Activated naive CD8-positive, alpha-beta T cell treated with anti-CD3 and anti-CD28 coated beads for 36 hours (primary cell): ENCODE results near the gene PDE8B. TPM values are rescaled to one million over a fixed set of nuclear protein-coding genes. Genes with fewer than 3 reads are reported as not detected.
"Not testable (repeated sequence)": the region's sequence is repeated elsewhere in the genome, so short reads cannot be mapped to it uniquely, and the experiment has no call there.

Experiments
- DNase-seq: peaks from one replicate; pipeline ENCODE4 v3.0.0; 2021
- H3K27ac Mint-ChIP-seq: one replicate; pipeline ENCODE4 v1.8.0; 2022; ENCODE audit warnings: mild to moderate bottlenecking, moderate library complexity, mixed read lengths
- H3K27me3 Mint-ChIP-seq: one replicate; pipeline ENCODE4 v1.8.0; 2022; ENCODE audit warnings: mild to moderate bottlenecking, mixed read lengths
- H3K36me3 Mint-ChIP-seq: one replicate; pipeline ENCODE4 v1.8.0; 2021; ENCODE audit warnings: mild to moderate bottlenecking, mixed read lengths
- H3K4me1 Mint-ChIP-seq: one replicate; pipeline ENCODE4 v1.8.0; 2021; ENCODE audit warnings: mixed read lengths
- H3K4me3 Mint-ChIP-seq: one replicate; pipeline ENCODE4 v1.8.0; 2022; ENCODE audit warnings: mild to moderate bottlenecking, moderate library complexity, mixed read lengths
- H3K9me3 Mint-ChIP-seq: one replicate; pipeline ENCODE4 v1.8.0; 2022; ENCODE audit warnings: mixed read lengths
- total RNA-seq, 2 experiments: library from RNA; stranded (reverse); gene quantifications; one replicate each; pipeline ENCODE4 v1.2.3, GENCODE V29; 2021

PDE8B gene
- total RNA-seq, 2 experiments from 2014 or later: 0.16 TPM; not detected in 1

DNA sequence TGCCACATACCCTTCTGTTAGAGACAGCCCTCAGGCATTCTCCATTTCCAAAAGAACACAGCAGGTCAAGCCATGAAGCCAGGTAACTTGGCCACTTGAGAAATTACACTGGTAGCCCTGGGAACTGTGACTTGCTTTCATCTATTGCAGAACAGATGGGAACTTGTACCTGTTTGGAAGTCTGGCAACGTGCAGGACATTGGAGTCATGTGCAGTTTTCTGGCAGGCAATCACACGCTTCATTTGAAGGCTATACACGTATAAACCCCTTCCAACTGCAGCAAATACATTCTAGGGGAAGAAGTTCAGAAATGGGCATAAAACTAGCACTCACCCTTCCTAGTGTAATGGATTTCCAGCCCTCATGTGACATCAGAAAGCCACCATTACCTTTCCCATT, 227.6 kb downstream of the PDE8B start:
- Mint-ChIP-seq H3K4me3 (no peak overlapping the region), H3K27me3 (no peaks in the 10 kb centered on the region)
- no peak for DNase-seq

DNA sequence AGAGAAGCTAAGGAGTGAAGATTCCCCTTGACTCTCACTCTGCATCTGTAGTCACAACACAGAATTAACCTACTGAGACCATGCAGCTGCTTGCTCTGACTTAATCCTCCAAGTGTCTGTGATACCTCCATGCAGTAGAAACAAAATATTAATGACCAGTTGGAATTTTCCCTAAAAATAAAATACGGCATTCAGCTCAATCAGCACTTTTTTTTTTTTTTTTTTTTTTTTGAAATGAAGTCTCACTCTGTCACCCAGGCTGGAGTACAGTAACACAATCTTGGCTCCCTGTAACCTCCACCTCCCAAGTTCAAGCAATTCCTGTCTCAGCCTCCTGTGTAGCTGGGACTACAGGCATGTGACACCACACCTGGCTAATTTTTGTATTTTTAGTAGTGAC, 233.2 kb downstream of the PDE8B start:
- peaks cover 3% of the 10 kb centered on the region for H3K9me3 Mint-ChIP-seq

More for the DNA sequence above, 227.6 kb downstream of the PDE8B start:
- Mint-ChIP-seq H3K9me3 (no peaks in the 10 kb centered on the region), H3K36me3 (peaks cover 16% of the 10 kb centered on the region), H3K4me1 (no peaks in the 10 kb centered on the region), H3K27ac (no peak overlapping the region)

GRCh38 chr5:77444356-77444755, 233.9 kb downstream of the PDE8B start:
- peaks cover 3% of the 10 kb centered on the region for H3K9me3 Mint-ChIP-seq
- H3K36me3 Mint-ChIP-seq: peaks cover 41% of the 10 kb centered on the region
- DNase-seq: no peak
- H3K27me3 Mint-ChIP-seq: no peaks in the 10 kb centered on the region
- peaks cover 2% of the 10 kb centered on the region for H3K4me1 Mint-ChIP-seq
- H3K4me3 Mint-ChIP-seq: no peak overlapping the region
- no peak overlapping the region for H3K27ac Mint-ChIP-seq

More for the DNA sequence above, 233.2 kb downstream of the PDE8B start:
- DNase-seq: no peak
- H3K4me3 Mint-ChIP-seq: no peak overlapping the region
- H3K4me1 Mint-ChIP-seq: peaks cover 2% of the 10 kb centered on the region
- H3K27me3 Mint-ChIP-seq: no peaks in the 10 kb centered on the region
- peaks cover 35% of the 10 kb centered on the region for H3K36me3 Mint-ChIP-seq
- no peak overlapping the region for H3K27ac Mint-ChIP-seq

DNA sequence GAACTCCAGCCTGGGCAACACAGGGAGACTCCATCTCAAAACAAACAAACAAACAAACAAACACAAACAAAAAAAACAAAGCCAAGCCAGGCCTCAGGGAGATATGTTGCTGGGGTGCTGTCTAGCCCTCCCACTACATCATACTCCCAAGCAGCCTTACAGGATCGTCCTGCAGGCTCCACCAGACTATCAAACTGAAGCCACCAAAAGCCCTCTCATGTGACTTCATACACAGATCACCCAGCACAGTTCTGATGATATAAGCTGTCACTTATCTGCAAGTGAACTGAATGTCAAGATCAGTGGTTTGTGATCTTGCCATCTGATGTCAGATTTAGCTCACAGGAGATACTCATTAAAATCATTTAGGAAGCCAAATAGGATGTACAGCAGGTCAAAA, 238.4 kb downstream of the PDE8B start:
- Mint-ChIP-seq H3K27ac (no peak overlapping the region), H3K27me3 (no peaks in the 10 kb centered on the region), H3K4me3 (no peak overlapping the region), H3K9me3 (peaks cover 3% of the 10 kb centered on the region), H3K4me1 (peaks cover 4% of the 10 kb centered on the region), H3K36me3 (peaks cover 47% of the 10 kb centered on the region)
- no peak for DNase-seq

DNA sequence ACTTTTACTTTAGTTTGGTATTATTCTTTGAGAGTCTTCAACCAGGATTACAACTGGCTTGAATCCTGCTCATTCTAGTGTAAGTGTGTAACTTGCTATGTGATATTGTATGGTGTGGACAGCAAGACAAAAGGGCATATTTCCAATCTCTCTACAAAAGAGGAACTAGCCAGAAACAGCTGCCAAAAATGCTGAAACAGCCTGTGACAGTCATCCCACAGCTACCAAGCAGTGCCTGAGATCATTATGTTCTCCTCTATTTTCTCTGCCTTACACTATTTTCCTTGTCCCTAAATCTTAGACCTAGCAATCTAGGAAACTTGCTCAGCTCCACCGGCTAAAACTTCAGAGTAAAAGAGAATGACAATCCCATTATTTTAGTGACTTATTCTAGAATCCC, 238.8 kb downstream of the PDE8B start:
- no peak overlapping the region for H3K4me3 Mint-ChIP-seq
- peaks cover 47% of the 10 kb centered on the region for H3K36me3 Mint-ChIP-seq
- H3K27me3 Mint-ChIP-seq: no peaks in the 10 kb centered on the region
- no peak for DNase-seq
- H3K4me1 Mint-ChIP-seq: peaks cover 4% of the 10 kb centered on the region
- peaks cover 3% of the 10 kb centered on the region for H3K9me3 Mint-ChIP-seq
- no peak overlapping the region for H3K27ac Mint-ChIP-seq

DNA sequence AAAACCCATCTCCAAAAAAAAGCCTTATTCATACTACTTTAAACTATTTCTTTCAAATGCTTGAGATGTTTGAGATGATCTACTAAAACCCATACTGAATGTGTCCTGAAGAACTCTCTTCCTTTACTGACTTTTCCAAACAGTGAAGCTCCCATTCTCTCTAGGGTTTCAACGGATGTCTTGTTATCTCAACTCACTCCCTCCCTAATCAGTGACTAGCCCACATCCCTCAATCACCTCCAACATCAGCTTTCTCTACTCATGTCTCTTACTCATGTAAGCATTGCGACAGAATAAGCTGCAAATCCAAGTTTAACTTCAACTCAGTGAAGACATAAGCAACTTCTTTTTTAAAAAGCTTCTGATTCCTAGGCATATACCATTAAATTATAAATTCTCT, 239.5 kb downstream of the PDE8B start:
- H3K4me3 Mint-ChIP-seq: no peak overlapping the region
- no peak overlapping the region for H3K27ac Mint-ChIP-seq
- peaks cover 44% of the 10 kb centered on the region for H3K36me3 Mint-ChIP-seq

DNA sequence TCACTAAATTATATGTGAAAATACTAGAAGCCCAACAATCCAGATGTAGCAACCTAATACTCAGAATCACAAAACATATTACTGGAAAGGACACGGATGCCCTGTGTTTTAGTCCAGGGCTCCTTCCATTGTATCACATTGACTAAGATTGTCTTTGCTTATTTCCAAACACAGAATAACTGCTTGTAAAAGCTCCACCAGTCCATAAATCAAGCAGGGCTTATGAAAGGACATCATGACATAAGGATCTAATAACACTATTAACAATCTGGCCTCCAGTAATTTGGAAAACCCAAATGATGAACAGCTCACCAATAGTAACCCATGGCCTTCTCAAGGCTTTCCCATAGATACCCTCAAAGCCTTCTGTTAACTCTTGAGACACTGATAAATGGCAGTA, 241.9 kb downstream of the PDE8B start:
- Mint-ChIP-seq H3K4me3 (no peak overlapping the region), H3K27ac (no peak overlapping the region), H3K36me3 (peaks cover 27% of the 10 kb centered on the region), H3K27me3 (no peaks in the 10 kb centered on the region), H3K4me1 (peaks cover 2% of the 10 kb centered on the region), H3K9me3 (peaks cover 2% of the 10 kb centered on the region)
- DNase-seq: no peak

More for the DNA sequence above, 239.5 kb downstream of the PDE8B start:
- Mint-ChIP-seq H3K27me3 (no peaks in the 10 kb centered on the region), H3K9me3 (peaks cover 3% of the 10 kb centered on the region), H3K4me1 (peaks cover 4% of the 10 kb centered on the region)
- DNase-seq: no peak

- Mint-ChIP-seq H3K36me3 (peaks cover 13% of the 10 kb centered on the region), H3K4me3 (no peak overlapping the region), H3K9me3 (no peaks in the 10 kb centered on the region), H3K27ac (no peak overlapping the region), H3K4me1 (peaks cover 2% of the 10 kb centered on the region), H3K27me3 (no peaks in the 10 kb centered on the region)
- no peak for DNase-seq
Observed at GRCh38 chr5:77454123-77454522, 243.6 kb downstream of the PDE8B start.

- DNase-seq: no peak
- H3K9me3 Mint-ChIP-seq: no peaks in the 10 kb centered on the region
- H3K27ac Mint-ChIP-seq: no peak overlapping the region
- no peak overlapping the region for H3K4me3 Mint-ChIP-seq
- H3K36me3 Mint-ChIP-seq: no peaks in the 10 kb centered on the region
- H3K27me3 Mint-ChIP-seq: no peaks in the 10 kb centered on the region
- H3K4me1 Mint-ChIP-seq: peaks cover 5% of the 10 kb centered on the region
Observed at GRCh38 chr5:77461287-77461686, 250.8 kb downstream of the PDE8B start.

- no peak overlapping the region for H3K27ac Mint-ChIP-seq
- no peaks in the 10 kb centered on the region for H3K27me3 Mint-ChIP-seq
- DNase-seq: no peak
- H3K4me1 Mint-ChIP-seq: peaks cover 9% of the 10 kb centered on the region
- H3K9me3 Mint-ChIP-seq: peaks cover 3% of the 10 kb centered on the region
- H3K36me3 Mint-ChIP-seq: peaks cover 9% of the 10 kb centered on the region
- no peak overlapping the region for H3K4me3 Mint-ChIP-seq
Observed at GRCh38 chr5:77463905-77464304, 253.4 kb downstream of the PDE8B start.

GRCh38 chr5:77468875-77469274, 258.4 kb downstream of the PDE8B start:
- not testable (repeated sequence) for DNase-seq, H3K4me1 Mint-ChIP-seq, H3K4me3 Mint-ChIP-seq, H3K27ac Mint-ChIP-seq, H3K27me3 Mint-ChIP-seq
- peaks cover 31% of the 10 kb centered on the region for H3K9me3 Mint-ChIP-seq
- H3K36me3 Mint-ChIP-seq: peaks cover 50% of the 10 kb centered on the region

DNA sequence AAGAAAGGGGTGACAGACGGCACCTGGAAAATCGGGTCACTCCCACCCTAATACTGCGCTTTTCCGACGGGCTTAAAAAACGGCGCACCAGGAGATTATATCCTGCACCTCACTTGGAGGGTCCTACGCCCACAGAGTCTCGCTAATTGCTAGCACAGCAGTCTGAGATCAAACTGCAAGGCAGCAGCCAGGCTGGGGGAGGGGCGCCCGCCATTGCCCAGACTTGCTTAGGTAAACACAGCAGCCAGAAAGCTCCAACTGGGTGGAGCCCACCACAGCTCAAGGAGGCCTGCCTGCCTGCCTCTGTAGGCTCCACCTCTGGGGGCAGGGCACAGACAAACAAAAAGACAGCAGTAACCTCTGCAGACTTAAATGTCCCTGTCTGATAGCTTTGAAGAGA, 264.6 kb downstream of the PDE8B start:
- H3K4me1 Mint-ChIP-seq, DNase-seq, H3K4me3 Mint-ChIP-seq, H3K27me3 Mint-ChIP-seq, H3K27ac Mint-ChIP-seq: not testable (repeated sequence)
- peaks cover 66% of the 10 kb centered on the region for H3K36me3 Mint-ChIP-seq
- peaks cover 33% of the 10 kb centered on the region for H3K9me3 Mint-ChIP-seq

Other genes starting within 250 kb of the PDE8B start
- gene AGGF1, start 180.3 kb upstream of the PDE8B start, total RNA-seq: 10 to 100 TPM; 28.7 to 29.2 TPM
- 1 to 10 TPM; 6.3 to 8.0 TPM for gene ZBED3, start 123.4 kb upstream of the PDE8B start, total RNA-seq